ENCODE results near the gene DVL2.

DNA sequence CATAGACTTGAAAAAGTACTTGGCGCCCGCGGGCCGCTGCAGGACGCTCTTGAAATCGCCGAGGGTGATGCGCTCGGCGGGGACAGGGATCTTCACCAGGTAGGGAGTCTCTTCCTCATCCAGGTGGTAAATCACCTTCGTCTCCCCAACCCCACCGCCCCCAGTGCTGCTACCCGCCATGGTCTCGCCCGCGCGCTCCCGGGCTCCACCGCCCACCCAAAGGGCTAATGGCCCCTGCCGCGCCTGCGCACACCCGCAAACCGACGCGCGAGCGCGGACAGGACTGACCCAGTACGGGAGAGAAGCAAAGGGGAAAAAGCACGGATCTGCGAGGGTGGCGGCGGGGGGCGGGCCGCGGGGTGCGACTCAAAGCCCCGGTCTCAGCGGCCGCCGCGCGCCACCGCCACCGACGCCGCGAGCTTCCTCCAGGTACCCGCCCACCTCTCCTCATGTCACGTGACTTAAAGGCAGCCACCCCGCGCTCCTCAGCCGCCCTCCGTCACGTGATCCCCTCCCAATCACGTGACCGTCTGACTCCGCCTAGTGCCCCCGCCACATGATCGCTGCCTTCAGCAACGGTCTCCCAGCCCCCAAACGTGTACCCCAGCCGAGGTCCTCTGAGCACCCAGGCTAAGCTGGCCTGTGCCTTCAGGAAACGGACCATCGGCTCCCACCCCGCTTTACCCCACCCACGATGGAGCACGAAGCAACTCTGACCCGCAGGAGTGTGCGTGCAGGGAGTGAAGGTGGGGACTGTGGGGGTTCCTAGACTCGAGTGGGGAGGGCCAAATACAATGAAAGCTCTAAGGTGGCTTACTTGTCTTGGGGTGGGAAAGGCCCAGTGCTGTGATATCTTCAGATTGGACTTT lies at the start of gene DVL2:
- no peak for TF ChIP-seq EZH2phosphoT487 (IDR thresholded peaks at IDR 0.05; ENCODE audit: borderline replicate concordance, low read length)
- TF ChIP-seq, protein P1, sequence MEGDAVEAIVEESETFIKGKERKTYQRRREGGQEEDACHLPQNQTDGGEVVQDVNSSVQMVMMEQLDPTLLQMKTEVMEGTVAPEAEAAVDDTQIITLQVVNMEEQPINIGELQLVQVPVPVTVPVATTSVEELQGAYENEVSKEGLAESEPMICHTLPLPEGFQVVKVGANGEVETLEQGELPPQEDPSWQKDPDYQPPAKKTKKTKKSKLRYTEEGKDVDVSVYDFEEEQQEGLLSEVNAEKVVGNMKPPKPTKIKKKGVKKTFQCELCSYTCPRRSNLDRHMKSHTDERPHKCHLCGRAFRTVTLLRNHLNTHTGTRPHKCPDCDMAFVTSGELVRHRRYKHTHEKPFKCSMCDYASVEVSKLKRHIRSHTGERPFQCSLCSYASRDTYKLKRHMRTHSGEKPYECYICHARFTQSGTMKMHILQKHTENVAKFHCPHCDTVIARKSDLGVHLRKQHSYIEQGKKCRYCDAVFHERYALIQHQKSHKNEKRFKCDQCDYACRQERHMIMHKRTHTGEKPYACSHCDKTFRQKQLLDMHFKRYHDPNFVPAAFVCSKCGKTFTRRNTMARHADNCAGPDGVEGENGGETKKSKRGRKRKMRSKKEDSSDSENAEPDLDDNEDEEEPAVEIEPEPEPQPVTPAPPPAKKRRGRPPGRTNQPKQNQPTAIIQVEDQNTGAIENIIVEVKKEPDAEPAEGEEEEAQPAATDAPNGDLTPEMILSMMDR (conservative IDR thresholded peaks at IDR 0.05; ENCODE audit: low read depth, low read length): no peak

Data from PC-3 (cell line).